NCI-H2227 (cell line): Measurements from ENCODE around the gene PREX1.
A peak's percentile ranks its signal among the peaks of the same experiment; 100 is the strongest.
"Not testable (repeated sequence)": the region's sequence is repeated elsewhere in the genome, so short reads cannot be mapped to it uniquely, and the experiment has no call there.

Experiments
- DNase-seq: peaks from one replicate; lab custom pipeline; 2025; ENCODE audit not compliant: unreplicated experiment; lab: John Stamatoyannopoulos, UW

Gene PREX1

GRCh38 chr20:48826883-48827771 lies 672 bp downstream of the PREX1 start:
- DNase-seq: peak; percentile 66

DNA sequence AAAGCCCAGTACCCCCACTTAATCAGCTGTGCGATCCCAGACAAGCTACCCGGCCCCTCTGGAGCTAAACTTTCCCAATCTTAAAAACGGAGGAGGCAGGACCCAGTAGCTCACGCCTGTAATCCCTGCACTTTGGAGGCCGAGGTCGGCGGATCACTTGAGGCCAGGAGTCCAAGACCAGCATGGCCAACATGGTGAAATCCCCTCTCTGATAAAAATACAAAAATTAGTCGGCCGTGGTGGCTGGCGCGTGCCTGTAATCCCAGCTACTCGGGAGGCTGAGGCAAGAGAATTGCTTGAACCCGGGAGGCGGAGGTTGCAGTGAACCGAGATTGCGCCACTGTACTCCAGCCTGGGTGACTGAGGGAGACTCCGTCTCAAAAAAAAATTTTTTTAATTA lies 1.3 kb downstream of the PREX1 start:
- not testable (repeated sequence) for DNase-seq

DNA sequence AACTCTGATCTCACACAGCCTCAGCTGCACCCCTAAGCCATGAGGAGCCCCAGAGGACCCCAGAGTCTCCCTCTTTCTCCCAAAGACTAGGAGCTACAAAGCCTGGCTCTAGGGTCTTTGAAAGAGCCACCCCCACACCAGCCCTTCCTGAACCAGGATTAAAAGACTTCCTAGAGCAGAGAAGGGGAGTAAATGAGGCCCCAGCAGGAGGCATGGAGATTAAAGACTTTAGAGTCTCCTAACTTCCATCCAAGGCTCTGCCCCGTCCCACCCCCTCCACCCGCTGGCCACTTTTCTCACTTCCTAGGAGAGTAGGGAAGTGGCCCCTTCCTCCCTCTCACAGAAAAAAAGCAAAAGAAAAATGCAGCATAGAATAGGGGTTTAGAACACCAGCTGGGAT lies 1.7 kb downstream of the PREX1 start:
- no peak for DNase-seq

DNA sequence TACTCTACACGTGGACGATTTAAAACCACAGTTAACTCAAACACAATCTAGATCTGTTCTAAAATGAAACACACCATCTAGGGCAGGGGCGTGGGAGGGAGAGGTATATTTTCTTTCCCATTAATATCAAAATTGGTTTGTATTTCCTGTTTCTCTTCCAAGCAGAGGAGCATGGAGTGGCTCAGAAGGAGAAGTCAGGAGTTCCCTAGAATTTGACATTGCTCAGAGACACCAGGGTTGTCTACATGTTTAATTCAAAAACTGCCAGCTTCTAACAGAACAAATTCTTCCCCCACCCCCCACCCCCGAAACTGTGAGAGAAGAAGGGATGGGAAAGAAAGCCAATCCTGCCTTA lies 2.3 kb downstream of the PREX1 start:
- DNase-seq: no peak

GRCh38 chr20:48824830-48825565 lies 2.8 kb downstream of the PREX1 start:
- DNase-seq: no peak

- DNase-seq: no peak
Observed at GRCh38 chr20:48823960-48824498, 3.8 kb downstream of the PREX1 start.

- no peak for DNase-seq
Observed at GRCh38 chr20:48823476-48823875, 4.3 kb downstream of the PREX1 start.

DNA sequence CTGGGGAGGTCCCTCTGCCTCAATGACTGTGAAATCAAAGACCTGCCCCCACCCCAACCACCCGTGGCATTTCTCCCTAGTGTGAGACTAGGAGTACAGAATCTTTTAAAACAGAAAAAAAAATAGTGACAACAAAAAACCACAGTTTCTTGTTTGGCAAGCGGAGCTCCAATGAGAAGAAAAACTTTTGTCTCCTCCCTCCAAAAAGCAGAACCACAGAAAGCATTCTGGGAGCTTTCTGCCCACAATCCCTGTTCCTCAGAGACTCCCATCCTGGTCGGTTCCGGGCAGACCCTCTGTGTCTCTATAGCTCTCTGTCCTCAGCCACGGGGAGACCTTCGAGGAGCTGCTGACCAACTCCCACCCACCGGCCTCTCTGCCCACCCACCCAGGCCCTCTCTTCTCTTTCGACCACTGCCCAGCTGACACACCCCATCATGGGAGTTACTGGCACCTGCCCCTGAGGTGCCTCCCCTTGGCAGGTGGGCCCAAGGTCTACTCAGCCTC lies 4.9 kb downstream of the PREX1 start:
- DNase-seq: no peak

DNA sequence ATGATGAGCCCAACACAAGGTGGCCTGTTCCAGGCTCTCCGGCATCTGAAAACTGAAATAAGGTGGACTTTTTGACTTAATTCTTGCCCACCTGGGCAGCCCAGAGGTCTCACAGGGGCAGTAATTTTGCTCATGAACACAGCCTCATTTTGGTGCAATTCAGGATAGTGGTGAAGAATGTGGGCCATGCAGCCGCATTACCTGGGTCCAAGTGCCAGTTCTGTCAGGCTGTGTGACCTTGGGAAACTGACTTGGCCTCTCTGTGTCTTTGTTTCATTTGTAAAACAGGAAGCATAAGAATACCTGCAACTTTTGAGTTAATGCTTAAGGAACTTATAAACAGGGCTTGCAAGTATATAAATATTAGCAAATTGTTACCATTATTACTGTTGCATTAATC lies 5.6 kb downstream of the PREX1 start:
- DNase-seq: no peak

DNA sequence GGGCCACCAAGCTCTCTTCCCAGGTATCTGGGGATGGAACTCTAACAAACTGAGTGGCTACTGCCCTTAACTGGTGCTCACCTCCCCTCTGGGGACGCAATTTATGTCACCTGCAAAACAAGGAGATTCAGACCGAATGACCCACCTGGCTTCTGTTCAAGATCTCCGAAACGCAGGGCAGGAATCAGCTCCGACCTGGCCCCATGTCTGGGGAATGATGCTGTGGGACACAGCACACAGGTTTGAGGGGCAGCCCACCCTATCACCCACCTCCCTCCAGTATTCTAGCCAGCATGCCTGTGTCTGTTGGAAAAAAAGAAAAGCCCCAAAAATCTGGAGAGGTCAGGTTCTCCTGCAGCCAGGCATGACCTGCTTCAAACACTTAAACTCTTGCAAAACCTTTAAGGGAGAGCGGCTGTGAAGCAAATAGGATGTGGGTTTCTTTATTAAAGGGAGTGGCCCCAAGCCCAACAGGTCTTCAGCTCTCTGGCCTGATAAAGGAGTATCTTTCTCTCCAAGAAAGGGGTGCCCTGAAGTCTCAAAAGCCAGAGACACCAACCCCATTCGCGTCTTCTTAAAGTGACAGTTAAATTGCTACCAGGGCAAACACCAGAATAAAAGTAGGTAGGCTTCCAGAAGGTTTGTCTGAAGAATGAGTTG lies 6.4 kb downstream of the PREX1 start:
- DNase-seq: no peak

- DNase-seq: no peak
Observed at GRCh38 chr20:48820649-48820973, 7.2 kb downstream of the PREX1 start.

DNA sequence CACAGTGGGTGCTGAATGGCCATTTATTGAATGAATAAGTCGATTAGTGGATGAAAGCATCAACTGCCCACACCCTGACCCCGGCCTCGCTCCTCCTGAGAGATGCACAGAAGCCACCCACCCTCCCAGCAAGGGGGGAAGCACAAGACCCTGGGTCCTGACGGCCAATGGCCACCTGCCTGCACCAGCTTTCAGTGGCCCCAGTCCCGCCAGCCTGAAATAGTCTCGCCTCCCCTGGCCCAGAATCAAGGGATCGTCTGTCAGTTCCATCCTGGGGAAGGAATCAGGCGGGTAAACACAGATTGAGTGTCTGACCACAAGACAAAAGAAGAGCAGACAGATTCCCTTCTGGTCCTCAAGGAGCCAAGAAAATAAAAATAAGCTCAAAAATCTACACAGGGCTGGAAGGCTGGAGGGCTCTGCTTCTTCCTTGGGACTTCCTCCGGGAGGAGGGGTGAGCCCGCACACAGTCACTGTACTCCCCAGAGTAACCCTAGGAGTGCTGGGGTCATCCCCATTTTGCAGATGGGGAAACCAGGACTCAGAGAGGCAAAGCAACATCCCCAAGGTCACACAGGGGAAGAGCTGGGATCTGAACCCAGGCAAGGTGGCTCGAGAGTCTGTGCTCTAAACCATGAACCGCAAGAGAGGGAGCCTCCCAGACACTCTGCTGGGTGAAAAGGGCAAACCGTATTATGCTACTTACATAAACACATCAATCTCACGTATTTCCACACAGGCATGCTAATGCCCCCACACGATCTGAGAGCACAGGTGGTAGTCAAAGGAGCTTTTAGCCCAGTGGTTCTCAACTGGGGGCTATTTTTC lies 7.8 kb downstream of the PREX1 start:
- DNase-seq: no peak

GRCh38 chr20:48819089-48819488 lies 8.7 kb downstream of the PREX1 start:
- no peak for DNase-seq

DNA sequence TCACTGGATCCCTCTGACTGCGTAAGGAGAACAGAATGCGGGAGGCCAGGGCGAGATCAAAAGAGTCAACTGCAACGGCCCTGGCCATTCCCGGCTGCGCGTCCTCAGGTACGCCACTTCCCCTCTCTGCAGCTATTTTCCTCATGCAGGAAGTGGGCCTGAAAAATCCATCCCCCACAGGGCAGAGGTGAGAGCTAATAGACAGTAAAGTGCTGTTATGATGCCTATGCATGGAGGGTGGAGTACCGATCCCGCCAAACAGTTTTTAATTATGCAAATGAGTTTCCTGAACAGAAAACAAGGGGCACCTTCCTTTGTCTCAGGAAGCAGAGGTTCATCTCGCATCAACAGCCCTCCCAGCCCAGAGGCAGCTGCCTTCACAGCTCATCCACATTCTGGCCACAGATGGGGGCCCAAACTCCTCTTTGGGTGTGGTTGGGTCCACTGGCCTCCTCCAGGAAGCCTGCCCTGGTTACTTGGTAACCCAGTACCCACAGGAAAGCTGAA lies 9.3 kb downstream of the PREX1 start:
- DNase-seq: no peak

- no peak for DNase-seq
Observed at GRCh38 chr20:48818031-48818370, 9.8 kb downstream of the PREX1 start.

DNA sequence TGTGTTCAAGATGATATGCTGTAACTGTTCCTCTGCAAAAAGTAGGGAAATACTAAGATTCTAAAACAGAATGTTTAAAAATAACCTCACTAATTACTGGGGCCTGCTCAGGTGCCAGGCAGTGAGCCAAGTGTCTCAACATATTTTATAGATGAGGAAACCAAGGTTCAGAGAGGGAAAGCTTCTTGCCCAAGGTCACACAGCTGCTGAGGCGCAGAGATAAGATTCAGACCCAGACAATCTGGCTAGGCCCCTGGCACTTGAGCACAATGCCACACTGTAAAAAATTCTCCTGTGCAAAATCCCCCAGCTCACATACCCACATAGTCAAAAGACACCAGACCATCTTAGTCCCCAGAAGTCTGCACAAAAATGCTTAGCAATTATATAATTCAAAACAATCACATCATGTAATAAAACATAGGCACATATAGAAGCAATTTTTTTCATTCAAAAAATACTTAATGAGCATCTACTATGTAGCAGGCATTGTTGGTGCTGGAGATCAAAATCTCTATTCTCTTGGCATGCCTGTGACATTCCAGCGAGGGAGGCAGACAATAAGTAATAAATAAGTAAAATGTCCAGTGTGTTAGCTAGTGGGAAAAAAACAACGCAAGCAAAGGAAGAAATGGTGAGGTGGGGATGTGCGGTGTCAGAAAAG lies 10.3 kb downstream of the PREX1 start:
- no peak for DNase-seq

GRCh38 chr20:48816282-48817205 lies 11.3 kb downstream of the PREX1 start:
- no peak for DNase-seq

- DNase-seq: no peak
Observed at GRCh38 chr20:48815537-48815936, 12.3 kb downstream of the PREX1 start.

DNA sequence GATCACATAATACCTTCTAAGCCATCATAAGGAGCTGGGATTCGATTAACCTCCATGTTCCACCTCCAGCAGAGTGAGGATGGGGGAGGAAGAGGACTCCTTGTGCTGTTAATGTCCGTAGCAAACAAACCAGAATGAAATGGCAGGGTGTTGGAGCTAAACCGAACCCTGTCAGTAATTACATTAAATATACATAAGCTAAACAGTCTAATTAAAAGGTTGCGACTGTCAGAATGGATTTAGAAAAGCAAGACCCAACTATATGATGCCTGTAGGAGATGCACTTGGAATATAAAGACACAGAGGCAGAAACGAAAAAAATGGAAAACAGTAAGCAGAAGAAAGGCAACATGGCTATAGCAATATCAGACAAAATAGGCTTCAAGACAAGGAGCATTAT lies 13.2 kb downstream of the PREX1 start:
- no peak for DNase-seq
